Loucy (cell line): ENCODE data around the gene KRTAP19-6.

Source experiments
- H2AFZ ChIP-seq: fragments of 200-600 bp; sonication (generic); 2 replicates; pipeline ENCODE4 v1.6.0; 2016; ENCODE audit warnings: antibody characterized with exemption, mild to moderate bottlenecking, low read length, moderate library complexity
- H3F3A ChIP-seq: fragments of 200-600 bp; 2 replicates; pipeline ENCODE4 v1.6.0; 2016; ENCODE audit warnings: antibody characterized with exemption, low read depth, mild to moderate bottlenecking
- H3K27me3 ChIP-seq: fragments of 200-600 bp; sonication (generic); 2 replicates; pipeline ENCODE4 v1.6.1; 2014; ENCODE audit warnings: low read length, mild to moderate bottlenecking; ENCODE audit not compliant: insufficient read depth, poor library complexity, severe bottlenecking
- H3K36me3 ChIP-seq: fragments of 200-600 bp; sonication (generic); 2 replicates; pipeline ENCODE4 v1.6.1; 2016; ENCODE audit warnings: low read length; ENCODE audit not compliant: insufficient read depth
- H3K4me1 ChIP-seq: fragments of 200-600 bp; sonication (generic); 2 replicates; pipeline ENCODE4 v1.5.1; 2014; ENCODE audit warnings: low read length, mild to moderate bottlenecking; ENCODE audit not compliant: insufficient read depth, poor library complexity, severe bottlenecking
- H3K4me2 ChIP-seq: fragments of 200-600 bp; sonication (generic); 2 replicates; pipeline ENCODE4 v1.6.0; 2014; ENCODE audit warnings: antibody characterized with exemption, low read length, low read depth, mild to moderate bottlenecking; ENCODE audit not compliant: poor library complexity, severe bottlenecking
- H3K4me3 ChIP-seq: fragments of 200-600 bp; sonication (generic); 2 replicates; pipeline ENCODE4 v1.5.1; 2014; ENCODE audit warnings: low read length, mild to moderate bottlenecking, mixed read lengths; ENCODE audit not compliant: poor library complexity, severe bottlenecking
- H3K79me2 ChIP-seq: fragments of 200-600 bp; sonication (generic); 2 replicates; pipeline ENCODE4 v1.6.1; 2014; ENCODE audit warnings: low read length; ENCODE audit not compliant: insufficient read depth
- H3K9ac ChIP-seq: fragments of 200-600 bp; sonication (generic); 2 replicates; pipeline ENCODE4 v1.6.0; 2014; ENCODE audit warnings: mild to moderate bottlenecking, low read depth, low read length, moderate library complexity; ENCODE audit not compliant: poor library complexity, severe bottlenecking
- H3K9me2 ChIP-seq: fragments of 200-600 bp; sonication (generic); replicated peaks from 2 replicates; pipeline ENCODE4 v1.6.1; 2016; ENCODE audit warnings: low read depth, low read length, mixed read lengths
- H3K9me3 ChIP-seq: fragments of 200-600 bp; sonication (generic); 2 replicates; pipeline ENCODE4 v1.6.1; 2014; ENCODE audit warnings: mild to moderate bottlenecking, antibody characterized with exemption, low read length, low read depth; ENCODE audit not compliant: insufficient read depth
- H4K20me1 ChIP-seq: fragments of 200-600 bp; sonication (generic); 2 replicates; pipeline ENCODE4 v1.6.0; 2014; ENCODE audit warnings: antibody characterized with exemption, low read length, mild to moderate bottlenecking; ENCODE audit not compliant: insufficient read depth, poor library complexity, severe bottlenecking
- EZH2phosphoT487 ChIP-seq: fragments of 200-600 bp; IDR thresholded peaks from 2 replicates; pipeline ENCODE4 v1.6.1; 2018; ENCODE audit warnings: antibody characterized with exemption, mild to moderate bottlenecking, moderate library complexity, borderline replicate concordance
- TF ChIP-seq, protein P1 (sequence below): fragments of 200-600 bp; sonication (generic); conservative IDR thresholded peaks from 2 replicates; pipeline ENCODE4 v1.5.1; 2014; ENCODE audit warnings: mild to moderate bottlenecking, antibody characterized with exemption, low read length

KRTAP19-6 gene

DNA sequence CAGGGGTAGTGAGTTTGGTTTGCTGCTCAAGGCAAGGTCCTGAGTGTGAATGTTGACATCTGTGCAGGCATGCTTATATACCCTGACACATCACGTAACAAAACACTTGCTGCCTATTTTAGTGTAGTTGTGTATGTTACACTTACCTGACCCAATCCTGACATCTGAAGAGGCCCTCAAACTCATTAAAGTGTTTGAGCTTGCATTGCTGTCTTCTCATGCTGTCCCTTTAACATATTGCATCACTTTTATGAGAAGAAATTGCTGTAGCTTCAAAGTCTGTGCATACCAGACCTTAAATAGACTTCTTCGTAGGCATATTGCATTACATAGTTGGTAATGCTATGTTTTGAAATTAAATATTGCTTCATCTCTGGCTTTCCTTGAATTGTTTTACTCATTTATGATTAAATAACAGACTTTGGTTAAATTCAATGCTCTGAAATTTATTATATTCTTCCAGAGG is 49.7 kb downstream of the KRTAP19-6 start, which contains the start of gene KRTAP19-3:
TSS of gene KRTAP19-3 (minus strand) at position 51 of the 466 bp plus-strand sequence. CDS start 56 bp downstream, outside the sequence.
- no peaks in the 10 kb centered on the region for H3K36me3 ChIP-seq
- H4K20me1 ChIP-seq, result no peaks in the 10 kb centered on the region
- no peaks in the 10 kb centered on the region for H3F3A ChIP-seq
- H3K9ac ChIP-seq, result no peak within 1 kb of the TSS
- H3K9me3 ChIP-seq, result peaks cover 2% of the 10 kb centered on the region; the same call in 1 of the 2 replicates
- no peak within 1 kb of the TSS for H3K4me3 ChIP-seq
- H3K4me2 ChIP-seq, result no peak within 1 kb of the TSS
- H2AFZ ChIP-seq, result no peak within 1 kb of the TSS
- no peaks in the 10 kb centered on the region for H3K4me1 ChIP-seq
- no peak for TF ChIP-seq EZH2phosphoT487
- TF ChIP-seq, protein P1, sequence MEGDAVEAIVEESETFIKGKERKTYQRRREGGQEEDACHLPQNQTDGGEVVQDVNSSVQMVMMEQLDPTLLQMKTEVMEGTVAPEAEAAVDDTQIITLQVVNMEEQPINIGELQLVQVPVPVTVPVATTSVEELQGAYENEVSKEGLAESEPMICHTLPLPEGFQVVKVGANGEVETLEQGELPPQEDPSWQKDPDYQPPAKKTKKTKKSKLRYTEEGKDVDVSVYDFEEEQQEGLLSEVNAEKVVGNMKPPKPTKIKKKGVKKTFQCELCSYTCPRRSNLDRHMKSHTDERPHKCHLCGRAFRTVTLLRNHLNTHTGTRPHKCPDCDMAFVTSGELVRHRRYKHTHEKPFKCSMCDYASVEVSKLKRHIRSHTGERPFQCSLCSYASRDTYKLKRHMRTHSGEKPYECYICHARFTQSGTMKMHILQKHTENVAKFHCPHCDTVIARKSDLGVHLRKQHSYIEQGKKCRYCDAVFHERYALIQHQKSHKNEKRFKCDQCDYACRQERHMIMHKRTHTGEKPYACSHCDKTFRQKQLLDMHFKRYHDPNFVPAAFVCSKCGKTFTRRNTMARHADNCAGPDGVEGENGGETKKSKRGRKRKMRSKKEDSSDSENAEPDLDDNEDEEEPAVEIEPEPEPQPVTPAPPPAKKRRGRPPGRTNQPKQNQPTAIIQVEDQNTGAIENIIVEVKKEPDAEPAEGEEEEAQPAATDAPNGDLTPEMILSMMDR, result no peak
- H3K9me2 ChIP-seq, result no peaks in the 10 kb centered on the region
- H3K27me3 ChIP-seq, result no peaks in the 10 kb centered on the region
- H3K79me2 ChIP-seq, result no peaks in the 10 kb centered on the region
